LNCaP clone FGC (cell line): ENCODE data around the gene KRTAP16-1.

Experiments used
- DNase-seq: peaks from one replicate; pipeline ENCODE4 v3.0.0-alpha.2; 2011; ENCODE audit warnings: low read depth
- H3K4me3 ChIP-seq: 2 replicates; pipeline ENCODE4 v1.5.1; 2011; ENCODE audit warnings: mild to moderate bottlenecking, low read depth, low read length, control low read depth
- TF ChIP-seq, protein P1 (sequence below): IDR thresholded peaks from 2 replicates; pipeline ENCODE4 v1.5.1; 2012; ENCODE audit warnings: mild to moderate bottlenecking; ENCODE audit not compliant: control insufficient read depth, insufficient read depth; ENCODE audit errors: extremely low read depth

Gene KRTAP16-1

GRCh38 chr17:41328207-41328606 is 19.1 kb upstream of the KRTAP16-1 start:
- no peak for DNase-seq
- TF ChIP-seq, protein P1, sequence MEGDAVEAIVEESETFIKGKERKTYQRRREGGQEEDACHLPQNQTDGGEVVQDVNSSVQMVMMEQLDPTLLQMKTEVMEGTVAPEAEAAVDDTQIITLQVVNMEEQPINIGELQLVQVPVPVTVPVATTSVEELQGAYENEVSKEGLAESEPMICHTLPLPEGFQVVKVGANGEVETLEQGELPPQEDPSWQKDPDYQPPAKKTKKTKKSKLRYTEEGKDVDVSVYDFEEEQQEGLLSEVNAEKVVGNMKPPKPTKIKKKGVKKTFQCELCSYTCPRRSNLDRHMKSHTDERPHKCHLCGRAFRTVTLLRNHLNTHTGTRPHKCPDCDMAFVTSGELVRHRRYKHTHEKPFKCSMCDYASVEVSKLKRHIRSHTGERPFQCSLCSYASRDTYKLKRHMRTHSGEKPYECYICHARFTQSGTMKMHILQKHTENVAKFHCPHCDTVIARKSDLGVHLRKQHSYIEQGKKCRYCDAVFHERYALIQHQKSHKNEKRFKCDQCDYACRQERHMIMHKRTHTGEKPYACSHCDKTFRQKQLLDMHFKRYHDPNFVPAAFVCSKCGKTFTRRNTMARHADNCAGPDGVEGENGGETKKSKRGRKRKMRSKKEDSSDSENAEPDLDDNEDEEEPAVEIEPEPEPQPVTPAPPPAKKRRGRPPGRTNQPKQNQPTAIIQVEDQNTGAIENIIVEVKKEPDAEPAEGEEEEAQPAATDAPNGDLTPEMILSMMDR, result no peak
- no peak overlapping the region for H3K4me3 ChIP-seq

GRCh38 chr17:41327411-41328120 is 18.5 kb upstream of the KRTAP16-1 start:
- no peak for DNase-seq
- TF ChIP-seq, protein P1, result no peak

DNA sequence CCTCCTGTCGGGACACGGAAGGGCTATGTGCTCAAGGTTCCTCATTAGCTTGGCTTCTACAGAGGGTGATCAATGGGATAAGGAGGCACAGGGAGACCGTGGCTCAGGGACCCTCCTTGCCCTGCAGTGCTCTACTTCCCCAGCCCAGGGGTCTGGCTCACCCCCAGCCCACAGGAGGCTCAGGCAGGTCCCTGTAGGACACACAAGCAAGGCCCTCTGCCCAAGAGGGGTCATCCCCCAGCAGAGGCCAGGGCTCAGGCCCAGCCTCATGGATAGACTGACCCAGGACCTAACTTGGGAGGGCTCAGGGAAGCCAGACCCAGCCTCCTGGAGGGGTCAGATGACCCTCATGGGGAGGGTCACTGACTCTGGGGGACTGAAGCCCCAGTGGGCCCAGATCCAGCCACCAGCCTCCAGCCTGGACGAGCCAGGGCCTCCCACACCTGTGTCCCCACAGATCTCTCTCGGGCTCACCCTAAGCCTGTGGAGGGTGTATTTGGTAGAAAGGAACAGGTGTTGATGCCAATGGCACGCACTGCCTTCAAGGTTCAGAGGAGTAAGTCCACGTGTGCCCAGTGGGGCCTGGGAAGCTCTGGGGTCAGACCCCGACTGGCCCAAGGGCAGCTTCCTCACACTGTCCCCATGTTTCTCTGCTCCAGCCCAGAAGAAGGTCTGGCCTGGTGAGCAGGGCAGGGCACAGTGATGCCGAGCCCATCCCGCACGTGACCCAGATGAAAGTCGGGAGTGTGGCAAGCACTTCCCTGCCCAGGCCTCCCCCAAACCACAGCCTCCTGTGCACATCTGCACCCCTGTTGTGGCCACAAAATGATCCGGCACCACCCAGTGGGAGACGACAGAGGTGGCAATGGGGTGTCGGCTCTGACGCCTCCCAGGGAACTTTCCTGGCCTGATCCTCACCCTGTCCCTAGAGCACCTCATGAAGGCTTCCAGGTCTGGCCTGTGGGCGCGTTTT is 17.4 kb upstream of the KRTAP16-1 start:
- TF ChIP-seq, protein P1, result no peak
- H3K4me3 ChIP-seq, result no peak overlapping the region
- DNase-seq, result no peak

More at GRCh38 chr17:41327411-41328120, 18.5 kb upstream of the KRTAP16-1 start:
- H3K4me3 ChIP-seq, result no peak overlapping the region

GRCh38 chr17:41325611-41326010 is 16.5 kb upstream of the KRTAP16-1 start:
- no peak for DNase-seq
- TF ChIP-seq, protein P1, result no peak
- H3K4me3 ChIP-seq, result no peak overlapping the region

GRCh38 chr17:41325126-41325525 is 16.0 kb upstream of the KRTAP16-1 start:
- TF ChIP-seq, protein P1, result no peak
- no peak overlapping the region for H3K4me3 ChIP-seq
- DNase-seq, result no peak

DNA sequence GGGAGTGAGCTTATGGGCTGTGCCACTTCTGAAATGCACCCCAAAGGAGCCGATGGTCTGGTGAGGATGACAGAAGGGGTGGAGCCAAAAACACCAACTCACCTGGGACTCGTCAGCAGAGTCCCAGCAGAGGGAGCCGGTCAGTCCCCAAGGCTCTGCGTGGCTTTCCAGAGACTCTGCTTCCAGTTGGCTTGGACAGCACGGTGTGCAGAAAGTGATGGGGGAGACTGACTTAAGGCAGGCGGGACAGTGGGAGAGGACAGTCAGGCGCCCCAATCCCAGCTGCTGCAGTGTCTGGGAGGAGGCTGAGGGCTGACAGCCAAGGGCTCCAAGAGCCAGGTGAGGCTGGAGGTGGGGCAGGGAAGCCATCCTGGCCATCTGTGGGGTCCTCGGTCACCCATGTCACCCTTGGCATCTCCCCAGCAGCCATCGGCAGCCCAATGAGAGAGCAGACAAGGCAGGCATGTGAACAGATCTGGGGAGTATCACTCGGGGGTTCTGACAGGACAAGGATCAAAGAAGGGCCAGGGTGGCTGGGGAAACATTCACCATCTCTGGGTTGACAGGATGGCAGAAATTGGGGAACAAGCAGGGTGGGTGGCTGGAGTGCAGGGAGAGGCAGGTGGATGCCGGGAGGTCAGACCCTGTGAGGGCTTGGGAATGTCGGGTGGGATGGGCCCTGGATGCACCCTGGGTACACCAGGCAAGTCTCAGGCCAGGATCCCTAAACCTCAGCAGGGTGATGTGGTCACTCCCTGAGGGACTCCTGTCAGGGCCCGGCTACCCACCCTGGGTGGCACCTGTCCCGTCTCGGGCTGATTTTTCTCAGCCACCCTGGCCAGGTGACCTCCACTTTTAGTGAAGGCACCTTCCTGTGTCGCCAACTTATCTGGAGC is 15.3 kb upstream of the KRTAP16-1 start:
- TF ChIP-seq, protein P1, result peak; percentile 64
- DNase-seq, result no peak
- no peak overlapping the region for H3K4me3 ChIP-seq
